Natural killer cell (primary cell): ENCODE data around the gene SH3BP5. TPM values are rescaled to one million over a fixed set of nuclear protein-coding genes. Genes with fewer than 3 reads are reported as not detected.
A peak's percentile ranks its signal among the peaks of the same experiment; 100 is the strongest.

Experiments
- ATAC-seq, 3 donors: fragments of 150-1000 bp in 2 of 3; fragments of 200-7000 bp in 1 of 3; cut with Tn5 transposase; 1 replicate in 1 of 3; 2 replicates in 2 of 3; pipeline ENCODE4 v1.10.0; 2021; ENCODE audit warnings: mild to moderate bottlenecking in 2 of 3, moderate library complexity in 2 of 3
- DNase-seq, 2 donors: peaks; one replicate each; pipeline versions ENCODE4 v3.0.0 to v3.0.0-alpha.2; 2013 to 2021; ENCODE audit warnings: mixed read lengths in 1 of 2
- H3K27ac ChIP-seq: one replicate; pipeline ENCODE4 v1.5.1; 2013; ENCODE audit warnings: mild to moderate bottlenecking, low read length
- H3K27me3 ChIP-seq: one replicate; pipeline ENCODE4 v1.6.1; 2013; ENCODE audit warnings: low read length; ENCODE audit not compliant: control insufficient read depth, insufficient read depth
- H3K36me3 ChIP-seq: one replicate; pipeline ENCODE4 v1.6.1; 2013; ENCODE audit warnings: low read length; ENCODE audit not compliant: control insufficient read depth, insufficient read depth
- H3K4me1 ChIP-seq: one replicate; pipeline ENCODE4 v1.6.1; 2013; ENCODE audit warnings: low read length; ENCODE audit not compliant: control insufficient read depth, insufficient read depth
- H3K4me3 ChIP-seq: one replicate; pipeline ENCODE4 v1.5.1; 2013; ENCODE audit warnings: low read length
- H3K9me3 ChIP-seq: one replicate; pipeline ENCODE4 v1.6.1; 2013; ENCODE audit warnings: low read length; ENCODE audit not compliant: control insufficient read depth, insufficient read depth
- H3K27ac Mint-ChIP-seq, 2 donors: one replicate each; pipeline ENCODE4 v1.8.0; 2022; ENCODE audit warnings: mild to moderate bottlenecking in 2 of 2, mixed read lengths in 2 of 2, moderate library complexity in 1 of 2
- H3K27me3 Mint-ChIP-seq, 2 donors: one replicate each; pipeline ENCODE4 v1.8.0; 2022; ENCODE audit warnings: low read depth in 2 of 2, mixed read lengths in 2 of 2
- H3K36me3 Mint-ChIP-seq: one replicate; pipeline ENCODE4 v1.8.0; 2022; ENCODE audit warnings: mixed read lengths
- H3K4me1 Mint-ChIP-seq, 2 donors: one replicate each; pipeline ENCODE4 v1.8.0; 2022; ENCODE audit warnings: mixed read lengths in 2 of 2
- H3K4me3 Mint-ChIP-seq: one replicate; pipeline ENCODE4 v1.8.0; 2022; ENCODE audit warnings: mild to moderate bottlenecking, moderate library complexity, mixed read lengths
- H3K9me3 Mint-ChIP-seq, 2 donors: one replicate each; pipeline ENCODE4 v1.8.0; 2022; ENCODE audit warnings: mixed read lengths in 2 of 2
- CTCF ChIP-seq: fragments of 200-600 bp; IDR thresholded peaks from one replicate; pipeline ENCODE4 v1.8.0; 2022; ENCODE audit warnings: antibody characterized with exemption
- WGBS: methylation state at CpG from one replicate; pipeline ENCODE4 v1.1.7; 2013; ENCODE audit warnings: missing lambda C conversion rate; ENCODE audit not compliant: insufficient coverage; 5-methylcytosine and 5-hydroxymethylcytosine counted together
- intact Hi-C: fragments of 100-400 bp; cut with micrococcal nuclease; formaldehyde crosslinking; loops from one replicate; pipeline ENCODE4 v1.14.2; 2022
- total RNA-seq, 4 donors: library from RNA; stranded (reverse); fragments of 120-200 nt in 1 of 4; gene quantifications; one replicate each; pipeline versions ENCODE4 v1.2.3 to v1.2.4, GENCODE V29; 2013 to 2022

The SH3BP5 gene
- total RNA-seq, 3 donors from 2014 or later (not counting 1 experiment from before 2014, with no cell fraction given): 89.4 to 129 (median 91.0) TPM

DNA sequence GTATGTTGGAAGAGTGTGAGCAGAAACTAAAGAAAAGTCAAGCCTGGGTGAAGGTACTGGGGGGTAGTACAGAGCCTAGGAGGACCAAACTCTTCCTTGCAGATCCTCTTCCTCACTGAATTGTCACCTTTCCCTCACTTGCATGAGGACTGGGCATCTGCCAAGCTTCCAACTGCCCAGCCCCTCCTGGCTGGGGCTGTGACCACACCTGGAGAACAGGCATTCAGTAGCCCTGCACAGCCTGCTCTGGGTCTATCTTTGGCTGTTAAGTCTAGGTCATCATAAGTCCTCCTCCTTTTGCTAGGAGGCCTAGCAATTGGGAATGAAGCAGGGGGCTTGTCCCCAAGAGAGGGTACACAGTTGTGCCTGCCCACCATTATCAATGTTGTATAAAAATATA is 71.1 kb downstream of the SH3BP5 start:
- Mint-ChIP-seq H3K27me3 (no peaks in the 10 kb centered on the region), H3K36me3 (peaks cover 25% of the 10 kb centered on the region), H3K4me1 (peaks cover 72 to 77% of the 10 kb centered on the region in 2 donors), H3K9me3 (no peaks in the 10 kb centered on the region), H3K27ac (peak overlapping the region; percentile 69 to 74), H3K4me3 (no peak overlapping the region)
- H3K27me3 ChIP-seq: no peaks in the 10 kb centered on the region
- no peak overlapping the region for H3K27ac ChIP-seq
- intact Hi-C loops: no loop called here
- ATAC-seq (no peak), DNase-seq (no peak)
- H3K4me3 ChIP-seq: no peak overlapping the region
- no peak for TF ChIP-seq CTCF
- H3K4me1 ChIP-seq: peaks cover 15% of the 10 kb centered on the region
- peaks cover 65% of the 10 kb centered on the region for H3K36me3 ChIP-seq
- H3K9me3 ChIP-seq: no peaks in the 10 kb centered on the region

DNA sequence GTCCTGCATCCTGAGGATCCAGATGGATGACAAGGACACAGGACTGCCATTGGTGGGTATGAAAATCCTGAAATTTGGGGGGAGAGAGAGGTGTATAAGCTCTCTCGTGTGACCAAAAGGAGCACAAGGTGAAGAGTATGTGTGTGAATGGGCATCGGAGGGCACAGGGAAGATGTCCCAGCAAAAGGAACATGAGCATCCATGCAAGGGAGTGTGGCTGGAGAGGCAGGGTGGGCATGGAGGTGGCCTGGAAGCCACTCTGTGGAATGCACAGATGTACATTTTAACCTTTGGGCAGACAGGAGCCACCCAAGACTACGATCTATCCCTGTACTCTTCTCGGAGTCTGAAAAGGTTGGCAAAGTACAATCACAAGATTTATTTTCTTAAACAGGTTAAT is 71.9 kb downstream of the SH3BP5 start:
- intact Hi-C loops: no loop called here
- Histone ChIP-seq H3K27me3 (no peaks in the 10 kb centered on the region), H3K9me3 (no peaks in the 10 kb centered on the region), H3K4me3 (no peak overlapping the region), H3K36me3 (peaks cover 67% of the 10 kb centered on the region), H3K4me1 (peaks cover 8% of the 10 kb centered on the region), H3K27ac (no peak overlapping the region)
- DNase-seq: no peak
- peaks cover 32% of the 10 kb centered on the region for H3K36me3 Mint-ChIP-seq
- no peak for TF ChIP-seq CTCF
- no peak for ATAC-seq
- no peaks in the 10 kb centered on the region for H3K9me3 Mint-ChIP-seq
- 96% methylated on average over 3 of the region's 4 CpGs for WGBS
- peak overlapping the region; percentile 69 to 74 for H3K27ac Mint-ChIP-seq
- H3K27me3 Mint-ChIP-seq: no peaks in the 10 kb centered on the region
- H3K4me1 Mint-ChIP-seq: peaks cover 72 to 75% of the 10 kb centered on the region in 2 donors
- no peak overlapping the region for H3K4me3 Mint-ChIP-seq

- ATAC-seq (no peak), DNase-seq (no peak)
- Mint-ChIP-seq H3K4me3 (no peak overlapping the region), H3K36me3 (peaks cover 35% of the 10 kb centered on the region), H3K27ac (peak overlapping the region; percentile 69 to 74), H3K9me3 (no peaks in the 10 kb centered on the region), H3K27me3 (no peaks in the 10 kb centered on the region), H3K4me1 (peaks cover 57 to 58% of the 10 kb centered on the region in 2 donors)
- Histone ChIP-seq H3K36me3 (peaks cover 82% of the 10 kb centered on the region), H3K9me3 (no peaks in the 10 kb centered on the region), H3K4me1 (no peaks in the 10 kb centered on the region), H3K27ac (no peak overlapping the region), H3K4me3 (no peak overlapping the region), H3K27me3 (no peaks in the 10 kb centered on the region)
- intact Hi-C loops: no loop called here
- 99% methylated on average over 7 of the region's 7 CpGs for WGBS
- TF ChIP-seq CTCF: no peak
Observed at GRCh38 chr3:15258720-15259119, 73.7 kb downstream of the SH3BP5 start.

- no peaks in the 10 kb centered on the region for H3K4me1 ChIP-seq
- TF ChIP-seq CTCF: no peak
- ATAC-seq (no peak), DNase-seq (no peak)
- no peak overlapping the region for H3K4me3 Mint-ChIP-seq
- peaks cover 95% of the 10 kb centered on the region for H3K36me3 ChIP-seq
- peaks cover 49 to 56% of the 10 kb centered on the region in 2 donors for H3K4me1 Mint-ChIP-seq
- no peaks in the 10 kb centered on the region for H3K9me3 ChIP-seq
- no peak overlapping the region for H3K27ac ChIP-seq
- intact Hi-C loops: no loop called here
- no peaks in the 10 kb centered on the region for H3K9me3 Mint-ChIP-seq
- WGBS: 89% methylated on average over 8 of the region's 8 CpGs
- no peak overlapping the region for H3K4me3 ChIP-seq
- peaks cover 35% of the 10 kb centered on the region for H3K36me3 Mint-ChIP-seq
- no peaks in the 10 kb centered on the region for H3K27me3 Mint-ChIP-seq
- H3K27ac Mint-ChIP-seq: peak overlapping the region; percentile 69 to 74
- H3K27me3 ChIP-seq: no peaks in the 10 kb centered on the region
Observed at GRCh38 chr3:15256861-15257341, 75.5 kb downstream of the SH3BP5 start.
